GM19240 (cell line): ENCODE data around the gene APOL6.
"Not testable (repeated sequence)": the region's sequence is repeated elsewhere in the genome, so short reads cannot be mapped to it uniquely, and the experiment has no call there.

Experiments used
- DNase-seq: peaks from one replicate; pipeline ENCODE4 v3.0.0; 2011; ENCODE audit warnings: low spot score; ENCODE audit not compliant: insufficient read length

APOL6 gene

GRCh38 chr22:35677460-35678187 lies 29.4 kb downstream of the APOL6 start:
- no peak for DNase-seq

- no peak for DNase-seq
Observed at GRCh38 chr22:35678836-35679235, 30.6 kb downstream of the APOL6 start.

GRCh38 chr22:35679492-35679891 lies 31.2 kb downstream of the APOL6 start:
- DNase-seq = not testable (repeated sequence)

GRCh38 chr22:35681454-35682052 lies 33.3 kb downstream of the APOL6 start:
- no peak for DNase-seq

- DNase-seq = no peak
Observed at GRCh38 chr22:35683560-35683959, 35.3 kb downstream of the APOL6 start.

GRCh38 chr22:35684270-35684700 lies 36.0 kb downstream of the APOL6 start:
- no peak for DNase-seq

- DNase-seq = no peak
Observed at GRCh38 chr22:35684732-35685131, 36.5 kb downstream of the APOL6 start.

- no peak for DNase-seq
Observed at GRCh38 chr22:35685731-35686130, 37.5 kb downstream of the APOL6 start.

- no peak for DNase-seq
Observed at GRCh38 chr22:35686298-35686697, 38.1 kb downstream of the APOL6 start.

GRCh38 chr22:35687461-35687860 lies 39.2 kb downstream of the APOL6 start:
- DNase-seq = no peak

GRCh38 chr22:35688913-35689675 lies 40.8 kb downstream of the APOL6 start:
- no peak for DNase-seq

- DNase-seq = no peak
Observed at GRCh38 chr22:35690001-35690400, 41.8 kb downstream of the APOL6 start.

- no peak for DNase-seq
Observed at GRCh38 chr22:35695202-35695601, 47.0 kb downstream of the APOL6 start.

- no peak for DNase-seq
Observed at GRCh38 chr22:35697142-35697541, 48.9 kb downstream of the APOL6 start.

GRCh38 chr22:35699852-35700251 lies 51.6 kb downstream of the APOL6 start:
- DNase-seq = not testable (repeated sequence)

- DNase-seq = no peak
Observed at GRCh38 chr22:35703861-35704584, 55.8 kb downstream of the APOL6 start.

GRCh38 chr22:35705141-35705540 lies 56.9 kb downstream of the APOL6 start:
- no peak for DNase-seq

- no peak for DNase-seq
Observed at GRCh38 chr22:35708453-35708852, 60.2 kb downstream of the APOL6 start.

GRCh38 chr22:35708917-35709316 lies 60.7 kb downstream of the APOL6 start:
- DNase-seq = no peak

GRCh38 chr22:35711336-35711735 lies 63.1 kb downstream of the APOL6 start:
- no peak for DNase-seq

- DNase-seq = no peak
Observed at GRCh38 chr22:35712672-35713071, 64.4 kb downstream of the APOL6 start.

GRCh38 chr22:35717572-35717971 lies 69.3 kb downstream of the APOL6 start, which contains the start of gene APOL5:
TSS of gene APOL5 (plus strand) at chr22:35717872. CDS start at chr22:35717872, 0 bp downstream.
- no peak for DNase-seq
